Measurements from ENCODE around the gene DBH. TPM values are rescaled to one million over a fixed set of nuclear protein-coding genes. Genes with fewer than 3 reads are reported as not detected.

Gene DBH
- total RNA-seq, 1 experiment from 2014 or later = not detected

DNA sequence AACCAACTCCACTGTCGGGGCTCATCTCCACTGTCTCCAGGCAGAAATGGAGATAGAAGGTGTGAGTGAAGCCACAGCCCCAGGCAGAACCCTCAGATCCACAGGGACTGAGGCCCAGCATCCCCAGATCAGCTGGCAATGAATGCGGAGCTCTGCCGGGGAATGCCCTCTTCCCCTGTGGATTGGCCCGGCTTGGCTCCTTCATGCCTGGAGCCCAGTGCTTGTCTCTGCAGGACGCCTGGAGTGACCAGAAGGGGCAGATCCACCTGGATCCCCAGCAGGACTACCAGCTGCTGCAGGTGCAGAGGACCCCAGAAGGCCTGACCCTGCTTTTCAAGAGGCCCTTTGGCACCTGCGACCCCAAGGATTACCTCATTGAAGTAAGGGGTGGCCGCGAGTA lies 3.5 kb downstream of the DBH start:
- CTCF ChIA-PET = no interaction called here

DNA sequence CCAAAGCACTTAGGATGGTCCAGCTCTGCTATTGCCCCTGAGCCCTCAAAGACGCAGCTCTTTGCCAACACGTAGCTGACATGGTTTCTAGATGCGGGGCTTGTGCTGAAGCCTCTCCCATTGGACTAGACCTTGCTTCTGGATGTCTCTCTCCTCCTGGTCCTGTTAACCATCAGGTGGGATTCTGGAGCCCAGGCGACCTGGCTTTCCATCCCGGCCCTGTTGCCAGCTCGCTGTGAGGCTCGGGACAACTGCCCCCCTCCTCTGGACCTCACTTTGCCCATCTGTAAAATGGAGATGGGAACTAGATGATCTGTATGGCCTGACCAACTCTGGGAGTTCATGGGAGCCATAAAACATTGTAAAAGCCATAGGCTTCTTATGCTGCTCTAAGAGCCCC lies 4.0 kb downstream of the DBH start:
- Histone ChIP-seq H3K4me1 (ENCODE audit: insufficient read depth, low read length, poor library complexity, severe bottlenecking) (no peaks in the 10 kb centered on the region), H3K9me3 (ENCODE audit: low read depth, low read length, poor library complexity, severe bottlenecking) (no peaks in the 10 kb centered on the region), H3K27ac (ENCODE audit: low read depth, low read length, poor library complexity, severe bottlenecking) (no peak overlapping the region), H3K4me3 (ENCODE audit: low read depth, low read length, poor library complexity, severe bottlenecking) (no peak overlapping the region), H3K27me3 (replicated peaks; ENCODE audit: insufficient read depth, low read depth, low read length, poor library complexity) (no peaks in the 10 kb centered on the region), H3K36me3 (ENCODE audit: insufficient read depth, low read length, poor library complexity, severe bottlenecking) (no peaks in the 10 kb centered on the region)
- no peak for DNase-seq (ENCODE audit: low spot score)
- CTCF ChIA-PET = no interaction called here
- no peak for TF ChIP-seq EZH2 (IDR thresholded peaks at IDR 0.05; ENCODE audit: borderline replicate concordance, low read depth, low read length, poor library complexity, severe bottlenecking)
- TF ChIP-seq, protein P1, sequence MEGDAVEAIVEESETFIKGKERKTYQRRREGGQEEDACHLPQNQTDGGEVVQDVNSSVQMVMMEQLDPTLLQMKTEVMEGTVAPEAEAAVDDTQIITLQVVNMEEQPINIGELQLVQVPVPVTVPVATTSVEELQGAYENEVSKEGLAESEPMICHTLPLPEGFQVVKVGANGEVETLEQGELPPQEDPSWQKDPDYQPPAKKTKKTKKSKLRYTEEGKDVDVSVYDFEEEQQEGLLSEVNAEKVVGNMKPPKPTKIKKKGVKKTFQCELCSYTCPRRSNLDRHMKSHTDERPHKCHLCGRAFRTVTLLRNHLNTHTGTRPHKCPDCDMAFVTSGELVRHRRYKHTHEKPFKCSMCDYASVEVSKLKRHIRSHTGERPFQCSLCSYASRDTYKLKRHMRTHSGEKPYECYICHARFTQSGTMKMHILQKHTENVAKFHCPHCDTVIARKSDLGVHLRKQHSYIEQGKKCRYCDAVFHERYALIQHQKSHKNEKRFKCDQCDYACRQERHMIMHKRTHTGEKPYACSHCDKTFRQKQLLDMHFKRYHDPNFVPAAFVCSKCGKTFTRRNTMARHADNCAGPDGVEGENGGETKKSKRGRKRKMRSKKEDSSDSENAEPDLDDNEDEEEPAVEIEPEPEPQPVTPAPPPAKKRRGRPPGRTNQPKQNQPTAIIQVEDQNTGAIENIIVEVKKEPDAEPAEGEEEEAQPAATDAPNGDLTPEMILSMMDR (conservative IDR thresholded peaks at IDR 0.05; ENCODE audit: low read depth, low read length) = no peak
- intact Hi-C loops (cut with micrococcal nuclease; ENCODE audit: unreplicated experiment) = no loop called here
- POLR2A ChIA-PET (ENCODE audit: low non-redundant PET) = no interaction called here
- no TSS peak for BruUV-seq (replicated peaks)

More for the DNA sequence above, 3.5 kb downstream of the DBH start:
- TF ChIP-seq, protein P1 (conservative IDR thresholded peaks at IDR 0.05; ENCODE audit: low read depth, low read length) = no peak
- intact Hi-C loops (cut with micrococcal nuclease; ENCODE audit: unreplicated experiment) = no loop called here
- no TSS peak for BruUV-seq (replicated peaks)
- Histone ChIP-seq H3K4me3 (ENCODE audit: low read depth, low read length, poor library complexity, severe bottlenecking) (no peak overlapping the region), H3K36me3 (ENCODE audit: insufficient read depth, low read length, poor library complexity, severe bottlenecking) (no peaks in the 10 kb centered on the region), H3K4me1 (ENCODE audit: insufficient read depth, low read length, poor library complexity, severe bottlenecking) (no peaks in the 10 kb centered on the region), H3K27me3 (replicated peaks; ENCODE audit: insufficient read depth, low read depth, low read length, poor library complexity) (no peaks in the 10 kb centered on the region), H3K27ac (ENCODE audit: low read depth, low read length, poor library complexity, severe bottlenecking) (no peak overlapping the region), H3K9me3 (ENCODE audit: low read depth, low read length, poor library complexity, severe bottlenecking) (no peaks in the 10 kb centered on the region)
- POLR2A ChIA-PET (ENCODE audit: low non-redundant PET) = no interaction called here
- DNase-seq (ENCODE audit: low spot score) = no peak

DNA sequence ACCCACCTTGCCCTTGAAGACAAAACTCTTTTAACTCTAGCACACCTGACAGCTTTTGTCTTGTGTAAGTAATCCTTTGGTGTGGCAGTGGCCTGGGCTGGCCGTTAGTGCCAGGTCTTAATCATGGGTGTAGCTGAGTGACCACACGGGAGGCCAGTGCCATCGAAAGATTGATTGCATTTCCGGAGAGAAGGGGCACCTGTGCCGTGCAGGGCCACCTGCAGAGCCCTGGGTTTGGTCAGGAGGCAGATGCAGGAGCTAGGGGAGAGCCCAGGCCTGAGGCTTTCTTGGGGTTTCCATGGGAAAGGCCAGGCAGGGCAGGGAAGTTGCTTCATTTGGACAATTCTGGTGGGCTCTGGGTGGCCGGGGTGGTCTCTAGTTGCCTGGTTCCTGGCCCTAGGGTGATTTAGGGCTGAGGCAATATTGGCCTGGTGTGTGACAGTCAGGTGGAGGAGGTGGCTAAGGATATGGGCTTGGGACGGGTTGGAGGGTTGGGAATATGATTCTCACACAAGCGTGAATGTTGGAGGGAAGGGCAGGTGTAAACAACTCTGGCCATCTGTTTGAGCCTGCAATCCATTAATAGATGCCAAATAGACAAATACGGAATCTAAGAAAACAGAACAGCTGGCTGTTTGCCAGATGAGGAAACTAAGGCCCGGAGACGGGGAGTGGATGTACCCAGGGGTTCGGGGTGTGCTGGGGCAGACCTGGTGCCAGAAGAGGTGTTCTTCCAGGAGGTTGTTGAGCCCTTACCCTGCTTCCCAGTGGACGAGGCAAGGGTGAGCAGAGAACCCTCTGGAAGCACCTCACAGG lies 4.6 kb downstream of the DBH start:
- DNase-seq (ENCODE audit: low spot score) = no peak
- intact Hi-C loops (cut with micrococcal nuclease; ENCODE audit: unreplicated experiment) = no loop called here
- Histone ChIP-seq H3K4me3 (ENCODE audit: low read depth, low read length, poor library complexity, severe bottlenecking) (no peak overlapping the region), H3K4me1 (ENCODE audit: insufficient read depth, low read length, poor library complexity, severe bottlenecking) (no peaks in the 10 kb centered on the region), H3K9me3 (ENCODE audit: low read depth, low read length, poor library complexity, severe bottlenecking) (no peaks in the 10 kb centered on the region), H3K27ac (ENCODE audit: low read depth, low read length, poor library complexity, severe bottlenecking) (no peak overlapping the region), H3K36me3 (ENCODE audit: insufficient read depth, low read length, poor library complexity, severe bottlenecking) (no peaks in the 10 kb centered on the region), H3K27me3 (replicated peaks; ENCODE audit: insufficient read depth, low read depth, low read length, poor library complexity) (no peaks in the 10 kb centered on the region)
- POLR2A ChIA-PET (ENCODE audit: low non-redundant PET) = no interaction called here
- CTCF ChIA-PET = no interaction called here
- TF ChIP-seq, protein P1 (conservative IDR thresholded peaks at IDR 0.05; ENCODE audit: low read depth, low read length) = no peak
- TF ChIP-seq EZH2 (IDR thresholded peaks at IDR 0.05; ENCODE audit: borderline replicate concordance, low read depth, low read length, poor library complexity, severe bottlenecking) = no peak
- BruUV-seq (replicated peaks) = no TSS peak
